ENCODE results near the gene DHX58.

GRCh38 chr17:42110301-42111264, 1.9 kb downstream of the DHX58 start:
- TF ChIP-seq CTCF (IDR thresholded peaks at IDR 0.05) (no peak), POLR2A (IDR thresholded peaks at IDR 0.05) (no peak)
